GM12878 (cell line): Measurements from ENCODE around the gene PITPNM1. TPM values are rescaled to one million over a fixed set of nuclear protein-coding genes. Genes with fewer than 3 reads are reported as not detected.

ENCODE experiments used
- ATAC-seq: fragments of 200-7000 bp; cut with Tn5 transposase; 3 replicates; pipeline ENCODE4 v1.9.1; 2020; ENCODE audit warnings: mild to moderate bottlenecking, moderate library complexity
- BruUV-seq: library from RNA; stranded (reverse); fragments of 400-500 nt; replicated peaks from 2 replicates; lab custom pipeline; 2021; lab: Mats Ljungman, UMichigan
- CTCF ChIA-PET: fragments of 300-600 bp; sonication (Branson Sonifier 250); formaldehyde crosslinking; extraction: SDS; loops from one replicate; lab custom pipeline; 2021; ENCODE audit warnings: inconsistent platforms; lab: Yijun Ruan, JAX
- POLR2A ChIA-PET: fragments of 350-600 bp; formaldehyde crosslinking; extraction: SDS; loops from one replicate; lab custom pipeline; 2021; ENCODE audit warnings: inconsistent platforms; lab: Charles Lee
- RAD21 ChIA-PET: fragments of 300-600 bp; sonication (Branson Sonifier 250); formaldehyde crosslinking; loops from one replicate; lab custom pipeline; 2023; ENCODE audit warnings: antibody characterized with exemption; ENCODE audit not compliant: unreplicated experiment; lab: Charles Lee
- SMC1A ChIA-PET: fragments of 300-600 bp; sonication (Branson Sonifier 250); formaldehyde crosslinking; loops from one replicate; lab custom pipeline; 2023; ENCODE audit not compliant: unreplicated experiment, uncharacterized antibody; lab: Charles Lee
- DNase-seq: peaks from one replicate; pipeline ENCODE4 v3.0.0-alpha.2; 2011; ENCODE audit warnings: low read depth, low spot score
- FAIRE-seq: peaks from 3 replicates; lab custom pipeline; 2011; peaks lifted over from hg19 to GRCh38; lab: Jason Lieb, UNC
- H2AFZ ChIP-seq: 2 replicates; pipeline ENCODE4 v1.6.0; 2011; ENCODE audit warnings: low read depth, low read length, control low read depth; ENCODE audit not compliant: control insufficient read depth
- H3K27ac ChIP-seq: 2 replicates; pipeline ENCODE4 v1.5.1; 2011; ENCODE audit warnings: control low read depth; ENCODE audit not compliant: control insufficient read depth, insufficient read depth
- H3K27me3 ChIP-seq, 2 experiments: replicated peaks in 1 of 2; 2 replicates each; pipeline versions ENCODE4 v1.6.0 to v1.6.1; 2011; ENCODE audit warnings: low read length in 1 of 2; ENCODE audit not compliant: control insufficient read depth in 2 of 2, insufficient read depth in 2 of 2
- H3K36me3 ChIP-seq, 2 experiments: 2 replicates each; pipeline ENCODE4 v1.5.1; 2011; ENCODE audit warnings: low read length in 1 of 2; ENCODE audit not compliant: control insufficient read depth in 2 of 2, insufficient read depth in 2 of 2
- H3K4me1 ChIP-seq: 2 replicates; pipeline ENCODE4 v1.6.1; 2011; ENCODE audit warnings: mild to moderate bottlenecking, low read length, moderate library complexity, mixed read lengths; ENCODE audit not compliant: control insufficient read depth, insufficient read depth
- H3K4me2 ChIP-seq: 2 replicates; pipeline ENCODE4 v1.6.0; 2011; ENCODE audit warnings: control low read depth; ENCODE audit not compliant: control insufficient read depth, insufficient read depth
- H3K4me3 ChIP-seq: fragments of 200-600 bp; sonication (generic); 2 replicates; pipeline ENCODE4 v1.5.1; 2016
- H3K79me2 ChIP-seq: 2 replicates; pipeline ENCODE4 v1.6.0; 2011; ENCODE audit warnings: low read length; ENCODE audit not compliant: control insufficient read depth, insufficient read depth
- H3K9ac ChIP-seq: 2 replicates; pipeline ENCODE4 v1.8.0; 2011; ENCODE audit warnings: low read length, control low read depth, mixed read lengths; ENCODE audit not compliant: control insufficient read depth, insufficient read depth
- H3K9me3 ChIP-seq: replicated peaks from 3 replicates; pipeline ENCODE4 v1.5.1; 2011; ENCODE audit warnings: mild to moderate bottlenecking, low read length; ENCODE audit not compliant: control insufficient read depth, insufficient read depth
- H4K20me1 ChIP-seq: 2 replicates; pipeline ENCODE4 v1.6.0; 2011; ENCODE audit not compliant: control insufficient read depth, insufficient read depth
- CEBPZ ChIP-seq: fragments of 150-350 bp; IDR thresholded peaks from 2 replicates; pipeline ENCODE4 v1.6.1; 2016; ENCODE audit warnings: low read depth, low read length
- HCFC1 ChIP-seq: fragments of 150-350 bp; IDR thresholded peaks from 2 replicates; pipeline ENCODE4 v1.6.1; 2014; ENCODE audit warnings: low read length
- STAT3 ChIP-seq: IDR thresholded peaks from 2 replicates; pipeline ENCODE4 v1.6.1; 2011; ENCODE audit warnings: low read depth, low read length, improper control_type of control experiment
- TARDBP ChIP-seq: IDR thresholded peaks from 2 replicates; pipeline ENCODE4 v1.6.1; 2016; ENCODE audit warnings: borderline replicate concordance
- WGBS: methylation state at CpG from one replicate; pipeline ENCODE4 v1.1.6; 2016; ENCODE audit warnings: low lambda C conversion rate; ENCODE audit not compliant: insufficient replicate concordance, insufficient coverage; ENCODE audit errors: missing lambda C conversion rate; 5-methylcytosine and 5-hydroxymethylcytosine counted together
- in situ Hi-C: fragments of 300-500 bp; cut with MboI; formaldehyde crosslinking; loops from 9 replicates; pipeline ENCODE4 v1.14.3; 2018; ENCODE audit warnings: mixed read lengths
- intact Hi-C: fragments of 100-400 bp; cut with micrococcal nuclease; formaldehyde crosslinking; loops from one replicate; pipeline ENCODE4 v1.14.2; 2022; ENCODE audit not compliant: unreplicated experiment
- polyA plus RNA-seq, 11 experiments: library from polyadenylated mRNA; depleted of rRNA in 4 of 11; unstranded in 6 of 11; stranded (reverse) in 5 of 11; fragments of >200 nt; fragmentation: Nextera tagmentation in 4 of 11; fragmentation: Illumina TruSeq in 1 of 11; extraction: Ambion mirVana in 4 of 11; extraction: Trizol in 1 of 11; gene quantifications; 1 replicate in 1 of 11; 2 replicates in 10 of 11; pipeline versions ENCODE4 v1.2.1 to v1.2.3, GENCODE V29; 2011 to 2016; ENCODE audit warnings: inconsistent platforms in 2 of 11, missing spikeins in 2 of 11, low read depth in 1 of 11
- total RNA-seq, 4 experiments: library from RNA; depleted of rRNA in 3 of 4; stranded (reverse); fragments of >200 nt in 3 of 4; fragmentation: Illumina TruSeq in 1 of 4; extraction: Trizol in 1 of 4; gene quantifications; 2 replicates each; pipeline versions ENCODE4 v1.2.1 to v1.2.3, GENCODE V29; 2013 to 2021
- TF ChIP-seq, protein P1 (sequence below): fragments of 450-650 bp; IDR thresholded peaks from 2 replicates; pipeline ENCODE4 v1.6.1; 2014; ENCODE audit warnings: mild to moderate bottlenecking
- TF ChIP-seq, protein P2 (sequence below): fragments of 450-650 bp; IDR thresholded peaks from 2 replicates; pipeline ENCODE4 v1.6.1; 2016; ENCODE audit warnings: mild to moderate bottlenecking, moderate library complexity, borderline replicate concordance

PITPNM1 gene
- total and polyA plus RNA-seq, 10 of the 15 experiments (the other 5 are each of a cell fraction or from before 2014, with no cell fraction given): 0.11 to 56.8 (median 16.5) TPM

GRCh38 chr11:67535561-67535960 lies 30.4 kb upstream of the PITPNM1 start (continued):
- TF ChIP-seq, protein P1, sequence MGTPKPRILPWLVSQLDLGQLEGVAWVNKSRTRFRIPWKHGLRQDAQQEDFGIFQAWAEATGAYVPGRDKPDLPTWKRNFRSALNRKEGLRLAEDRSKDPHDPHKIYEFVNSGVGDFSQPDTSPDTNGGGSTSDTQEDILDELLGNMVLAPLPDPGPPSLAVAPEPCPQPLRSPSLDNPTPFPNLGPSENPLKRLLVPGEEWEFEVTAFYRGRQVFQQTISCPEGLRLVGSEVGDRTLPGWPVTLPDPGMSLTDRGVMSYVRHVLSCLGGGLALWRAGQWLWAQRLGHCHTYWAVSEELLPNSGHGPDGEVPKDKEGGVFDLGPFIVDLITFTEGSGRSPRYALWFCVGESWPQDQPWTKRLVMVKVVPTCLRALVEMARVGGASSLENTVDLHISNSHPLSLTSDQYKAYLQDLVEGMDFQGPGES: no peak
- TF ChIP-seq STAT3: no peak

GRCh38 chr11:67534070-67534679 lies 29.0 kb upstream of the PITPNM1 start:
- no TSS peak for BruUV-seq
- FAIRE-seq (no peak), ATAC-seq (no peak), DNase-seq (no peak)
- Histone ChIP-seq H3K36me3 (no peaks in the 10 kb centered on the region), H3K27me3 (no peaks in the 10 kb centered on the region; a peak in 2 of 4 replicates), H3K4me1 (no peaks in the 10 kb centered on the region; the same call in 1 of the 2 replicates), H3K9me3 (peaks cover 10% of the 10 kb centered on the region; the same call in 2 of the 3 replicates), H4K20me1 (no peaks in the 10 kb centered on the region), H2AFZ (no peak overlapping the region), H3K4me2 (no peak overlapping the region), H3K9ac (no peak overlapping the region), H3K27ac (no peak overlapping the region), H3K79me2 (no peaks in the 10 kb centered on the region), H3K4me3 (no peak overlapping the region)
- ChIA-PET POLR2A (no interaction called here), RAD21 (no interaction called here), CTCF (interaction anchor here (0.9 kb wide), 1 partner anchor 187 kb away, joined by 3 read pairs; no protein-coding TSS in a partner anchor), SMC1A (interaction anchor here (1.4 kb wide), 1 partner anchor 42 kb away, joined by 4 read pairs; no protein-coding TSS in a partner anchor)
- whole genome bisulfite sequencing: 3% methylated on average over 4 of the region's 4 CpGs
- TF ChIP-seq, protein P2, sequence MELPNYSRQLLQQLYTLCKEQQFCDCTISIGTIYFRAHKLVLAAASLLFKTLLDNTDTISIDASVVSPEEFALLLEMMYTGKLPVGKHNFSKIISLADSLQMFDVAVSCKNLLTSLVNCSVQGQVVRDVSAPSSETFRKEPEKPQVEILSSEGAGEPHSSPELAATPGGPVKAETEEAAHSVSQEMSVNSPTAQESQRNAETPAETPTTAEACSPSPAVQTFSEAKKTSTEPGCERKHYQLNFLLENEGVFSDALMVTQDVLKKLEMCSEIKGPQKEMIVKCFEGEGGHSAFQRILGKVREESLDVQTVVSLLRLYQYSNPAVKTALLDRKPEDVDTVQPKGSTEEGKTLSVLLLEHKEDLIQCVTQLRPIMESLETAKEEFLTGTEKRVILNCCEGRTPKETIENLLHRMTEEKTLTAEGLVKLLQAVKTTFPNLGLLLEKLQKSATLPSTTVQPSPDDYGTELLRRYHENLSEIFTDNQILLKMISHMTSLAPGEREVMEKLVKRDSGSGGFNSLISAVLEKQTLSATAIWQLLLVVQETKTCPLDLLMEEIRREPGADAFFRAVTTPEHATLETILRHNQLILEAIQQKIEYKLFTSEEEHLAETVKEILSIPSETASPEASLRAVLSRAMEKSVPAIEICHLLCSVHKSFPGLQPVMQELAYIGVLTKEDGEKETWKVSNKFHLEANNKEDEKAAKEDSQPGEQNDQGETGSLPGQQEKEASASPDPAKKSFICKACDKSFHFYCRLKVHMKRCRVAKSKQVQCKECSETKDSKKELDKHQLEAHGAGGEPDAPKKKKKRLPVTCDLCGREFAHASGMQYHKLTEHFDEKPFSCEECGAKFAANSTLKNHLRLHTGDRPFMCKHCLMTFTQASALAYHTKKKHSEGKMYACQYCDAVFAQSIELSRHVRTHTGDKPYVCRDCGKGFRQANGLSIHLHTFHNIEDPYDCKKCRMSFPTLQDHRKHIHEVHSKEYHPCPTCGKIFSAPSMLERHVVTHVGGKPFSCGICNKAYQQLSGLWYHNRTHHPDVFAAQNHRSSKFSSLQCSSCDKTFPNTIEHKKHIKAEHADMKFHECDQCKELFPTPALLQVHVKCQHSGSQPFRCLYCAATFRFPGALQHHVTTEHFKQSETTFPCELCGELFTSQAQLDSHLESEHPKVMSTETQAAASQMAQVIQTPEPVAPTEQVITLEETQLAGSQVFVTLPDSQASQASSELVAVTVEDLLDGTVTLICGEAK: no peak
- TF ChIP-seq HCFC1 (no peak), TARDBP (no peak), CEBPZ (0 out of 2 replicates have a peak, but pooled peaks have one; percentile 10)
- intact Hi-C loops (no loop called here), in situ Hi-C loops (no loop called here)
